T-cell (primary cell): ENCODE data around the gene NELFCD. TPM values are rescaled to one million over a fixed set of nuclear protein-coding genes. Genes with fewer than 3 reads are reported as not detected.

Experiments used
- ATAC-seq, 4 experiments: fragments of 200-7000 bp in 3 of 4; fragments of 150-1000 bp in 1 of 4; cut with Tn5 transposase; replicated peaks in 1 of 4; 1 replicate in 3 of 4; 2 replicates in 1 of 4; pipeline ENCODE4 v1.10.0; 2021; ENCODE audit warnings: moderate library complexity in 3 of 4, mild to moderate bottlenecking in 2 of 4, moderate number of reproducible peaks in 1 of 4
- CTCF ChIA-PET, 2 donors: fragments of 300-600 bp; sonication (Branson Sonifier 250); formaldehyde crosslinking; loops; one replicate each; lab custom pipeline; 2022; ENCODE audit warnings: antibody characterized with exemption in 2 of 2; lab: Charles Lee
- POLR2A ChIA-PET, 2 donors: fragments of 300-600 bp; sonication (Branson Sonifier 250); formaldehyde crosslinking; loops; one replicate each; lab custom pipeline; 2022; ENCODE audit warnings: antibody characterized with exemption in 2 of 2; lab: Charles Lee
- DNase-seq, 35 experiments: peaks; one replicate each; pipeline versions ENCODE4 v3.0.0 to v3.0.0-alpha.2; 2013 to 2023
- H3K27ac ChIP-seq: one replicate; pipeline ENCODE4 v1.5.1; 2013; ENCODE audit warnings: low read length
- H3K27me3 ChIP-seq, 2 experiments: replicated peaks in 1 of 2; 1 replicate in 1 of 2; 2 replicates in 1 of 2; pipeline versions ENCODE4 v1.6.1 to v1.7.0; 2013; ENCODE audit warnings: low read length in 1 of 2, mixed read lengths in 1 of 2; ENCODE audit not compliant: control insufficient read depth in 2 of 2, insufficient read depth in 2 of 2; ENCODE audit errors: extremely low read depth in 1 of 2
- H3K36me3 ChIP-seq, 2 donors: 1 replicate in 1 of 2; 2 replicates in 1 of 2; pipeline versions ENCODE4 v1.6.1 to v1.7.0; 2013; ENCODE audit warnings: low read length in 1 of 2; ENCODE audit not compliant: control insufficient read depth in 2 of 2, insufficient read depth in 1 of 2; ENCODE audit errors: extremely low read depth in 1 of 2
- H3K4me1 ChIP-seq, 2 experiments: 1 replicate in 1 of 2; 2 replicates in 1 of 2; pipeline versions ENCODE4 v1.6.1 to v1.7.0; 2013; ENCODE audit warnings: low read length in 2 of 2, mixed read lengths in 1 of 2; ENCODE audit not compliant: insufficient read depth in 2 of 2, control insufficient read depth in 1 of 2; ENCODE audit errors: extremely low read depth in 1 of 2
- H3K4me3 ChIP-seq, 2 donors: 1 replicate in 1 of 2; 2 replicates in 1 of 2; pipeline versions ENCODE4 v1.5.1 to v1.7.0; 2013; ENCODE audit warnings: mild to moderate bottlenecking in 2 of 2, low read length in 1 of 2, moderate library complexity in 1 of 2; ENCODE audit not compliant: control insufficient read depth in 1 of 2; ENCODE audit errors: extremely low read depth in 1 of 2
- H3K9me3 ChIP-seq: 2 replicates; pipeline ENCODE4 v1.7.0; 2013
- H3K27ac Mint-ChIP-seq, 2 donors: one replicate each; pipeline ENCODE4 v1.8.0; 2020 to 2021; ENCODE audit warnings: mild to moderate bottlenecking in 2 of 2, mixed read lengths in 2 of 2
- H3K27me3 Mint-ChIP-seq, 2 donors: one replicate each; pipeline ENCODE4 v1.8.0; 2021 to 2022; ENCODE audit warnings: mixed read lengths in 2 of 2
- H3K36me3 Mint-ChIP-seq: one replicate; pipeline ENCODE4 v1.8.0; 2021; ENCODE audit warnings: mixed read lengths
- H3K4me1 Mint-ChIP-seq, 3 donors: one replicate each; pipeline ENCODE4 v1.8.0; 2020 to 2022; ENCODE audit warnings: mixed read lengths in 3 of 3, mild to moderate bottlenecking in 1 of 3
- H3K4me3 Mint-ChIP-seq, 3 donors: one replicate each; pipeline ENCODE4 v1.8.0; 2020 to 2022; ENCODE audit warnings: mild to moderate bottlenecking in 3 of 3, mixed read lengths in 3 of 3, moderate library complexity in 3 of 3
- H3K9me3 Mint-ChIP-seq, 3 donors: one replicate each; pipeline ENCODE4 v1.8.0; 2020 to 2022; ENCODE audit warnings: mixed read lengths in 3 of 3
- WGBS: methylation state at CpG from one replicate; pipeline ENCODE4 v1.1.5; 2013; ENCODE audit warnings: missing lambda C conversion rate; ENCODE audit not compliant: insufficient coverage; 5-methylcytosine and 5-hydroxymethylcytosine counted together
- total RNA-seq, 35 experiments: library from RNA in 6 of 35; stranded (reverse) in 6 of 35; fragments of 120-200 nt in 1 of 35; gene quantifications; one replicate each; pipeline versions ENCODE4 v1.2.1 to v1.2.4 and lab custom pipeline; 2013 to 2026

The NELFCD gene
- total RNA-seq, 5 donors from 2014 or later (not counting 1 experiment from before 2014, with no cell fraction given) = 72.6 to 95.4 (median 90.4) TPM

DNA sequence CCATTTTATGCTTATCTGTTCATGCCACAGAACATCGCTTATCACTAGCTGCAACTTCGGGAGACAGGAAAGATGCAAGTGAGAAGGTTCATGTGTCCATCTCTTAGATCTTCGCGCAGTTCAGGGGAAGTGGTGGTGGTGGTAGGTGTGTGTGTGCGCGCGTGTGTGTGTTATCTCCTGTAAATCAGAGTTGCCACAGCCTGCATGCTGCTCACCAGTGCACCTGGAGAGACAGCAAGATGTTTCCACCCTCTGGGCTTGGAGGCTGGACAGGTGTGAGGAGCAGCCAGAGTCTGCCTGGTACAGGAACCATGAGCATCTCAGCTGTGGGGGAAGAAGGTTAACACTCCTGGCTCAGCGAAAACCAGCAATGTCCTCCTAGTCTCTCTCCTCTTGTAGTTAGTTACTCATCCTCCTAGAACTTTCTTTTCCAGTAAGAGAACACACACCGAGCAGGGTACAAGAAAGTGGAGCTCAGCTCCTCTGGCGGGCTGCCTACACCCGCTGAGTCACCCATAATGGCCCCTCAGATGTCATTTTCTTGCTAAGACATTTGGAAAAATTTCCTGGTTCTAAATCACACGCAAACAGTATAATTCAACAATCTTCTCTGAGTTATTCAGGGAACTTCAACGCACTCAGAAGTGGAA, 33.0 kb downstream of the NELFCD start:
- Histone ChIP-seq H3K4me3 (no peak overlapping the region), H3K36me3 (no peaks in the 10 kb centered on the region), H3K4me1 (peaks cover 6 to 33% of the 10 kb centered on the region in 2 experiments), H3K9me3 (no peaks in the 10 kb centered on the region), H3K27ac (no peak overlapping the region), H3K27me3 (no peaks in the 10 kb centered on the region)
- peak overlapping the region in 1 of 3 donors; percentile 43 for H3K4me3 Mint-ChIP-seq
- H3K9me3 Mint-ChIP-seq = no peaks in the 10 kb centered on the region
- ChIA-PET CTCF (interaction anchor here in 1 of 2 donors (0.5 kb wide), 1 partner anchor 32 kb away, joined by 4 read pairs; no protein-coding TSS in a partner anchor), POLR2A (no interaction called here)
- H3K36me3 Mint-ChIP-seq = no peaks in the 10 kb centered on the region
- WGBS = 24% methylated on average over 10 of the region's 13 CpGs
- H3K4me1 Mint-ChIP-seq = peaks cover 46 to 55% (median 52%) of the 10 kb centered on the region in 3 donors
- DNase-seq (peak in 20 of 35 experiments; percentile 12 to 59 (median 32)), ATAC-seq (peak; percentile 50 to 81 (median 71))
- H3K27me3 Mint-ChIP-seq = no peaks in the 10 kb centered on the region
- peak overlapping the region; percentile 11 to 60 for H3K27ac Mint-ChIP-seq

DNA sequence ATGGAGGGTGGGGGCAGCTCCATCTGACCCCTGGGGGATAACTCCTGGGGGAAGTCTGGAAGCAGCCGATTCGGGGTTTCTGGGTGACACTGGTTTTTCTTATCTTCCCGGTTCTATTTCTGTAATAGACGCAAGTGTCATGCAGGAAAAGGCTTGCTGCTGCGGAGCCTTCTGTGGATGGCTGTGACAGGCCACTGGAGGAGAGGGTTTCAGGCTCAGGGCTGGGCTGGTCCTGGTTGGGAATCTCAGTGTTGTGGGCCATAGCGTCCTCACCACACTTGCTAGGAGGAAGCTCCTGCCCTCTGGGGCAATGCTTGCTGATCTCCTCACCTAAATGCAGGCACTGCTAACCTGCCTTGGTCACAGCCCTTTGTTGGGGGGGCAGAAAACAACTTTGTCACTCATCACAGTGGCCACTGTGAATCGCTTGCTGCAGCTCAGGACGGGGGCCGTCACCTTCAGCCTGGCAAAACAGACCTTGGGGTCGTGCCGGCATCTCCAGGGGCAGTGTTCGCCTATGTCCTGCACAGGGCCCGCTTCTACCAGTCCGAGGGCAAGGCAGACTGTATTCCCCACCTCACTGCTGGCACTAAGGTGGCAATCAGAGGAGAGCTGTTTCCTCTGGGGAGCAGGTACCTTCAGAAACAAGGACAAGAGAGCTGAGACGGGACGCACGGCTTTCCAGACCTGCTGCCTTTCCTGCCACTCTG, 33.8 kb downstream of the NELFCD start:
- H3K27me3 ChIP-seq = no peaks in the 10 kb centered on the region
- H3K27ac ChIP-seq = no peak overlapping the region
- Mint-ChIP-seq H3K27me3 (no peaks in the 10 kb centered on the region), H3K36me3 (no peaks in the 10 kb centered on the region), H3K9me3 (no peaks in the 10 kb centered on the region), H3K27ac (peak overlapping the region in 1 of 2 donors; percentile 11), H3K4me3 (peak overlapping the region in 1 of 3 donors; percentile 43), H3K4me1 (peaks cover 46 to 55% (median 52%) of the 10 kb centered on the region in 3 donors)
- WGBS = 91% methylated on average over 15 of the region's 17 CpGs
- peaks cover 6 to 33% of the 10 kb centered on the region in 2 experiments for H3K4me1 ChIP-seq
- no peak for DNase-seq
- no peak overlapping the region for H3K4me3 ChIP-seq
- H3K36me3 ChIP-seq = no peaks in the 10 kb centered on the region
- ATAC-seq = no peak
- no peaks in the 10 kb centered on the region for H3K9me3 ChIP-seq
- CTCF ChIA-PET = no interaction called here
- POLR2A ChIA-PET = no interaction called here

DNA sequence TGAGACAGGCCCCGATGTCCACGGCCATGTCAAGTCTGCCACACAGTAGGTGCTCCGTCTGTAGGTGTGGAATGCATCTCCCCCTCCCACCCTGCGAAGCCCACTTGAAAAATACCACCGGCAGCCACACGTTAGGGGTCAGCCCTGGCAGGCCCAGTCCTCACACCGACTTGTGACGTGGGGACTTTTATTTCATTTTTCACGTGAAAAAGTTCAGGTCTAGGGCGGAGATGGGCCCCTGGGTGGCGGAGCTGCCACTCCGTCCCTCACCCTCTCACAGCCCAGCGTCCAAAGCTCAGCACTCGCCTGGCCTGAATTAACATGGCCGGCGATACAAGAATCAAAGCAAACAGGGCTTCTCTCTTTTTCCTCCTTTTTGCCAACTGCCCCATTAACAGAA, 34.4 kb downstream of the NELFCD start:
- POLR2A ChIA-PET = no interaction called here
- Histone ChIP-seq H3K27me3 (no peaks in the 10 kb centered on the region), H3K4me3 (no peak overlapping the region), H3K4me1 (peaks cover 6 to 33% of the 10 kb centered on the region in 2 experiments), H3K27ac (no peak overlapping the region), H3K36me3 (no peaks in the 10 kb centered on the region), H3K9me3 (no peaks in the 10 kb centered on the region)
- no peaks in the 10 kb centered on the region for H3K27me3 Mint-ChIP-seq
- no peak overlapping the region for H3K4me3 Mint-ChIP-seq
- H3K36me3 Mint-ChIP-seq = no peaks in the 10 kb centered on the region
- DNase-seq = no peak
- no peaks in the 10 kb centered on the region for H3K9me3 Mint-ChIP-seq
- CTCF ChIA-PET = no interaction called here
- 91% methylated on average over 13 of the region's 16 CpGs for WGBS
- H3K4me1 Mint-ChIP-seq = peaks cover 46 to 55% (median 52%) of the 10 kb centered on the region in 3 donors
- H3K27ac Mint-ChIP-seq = no peak overlapping the region
- no peak for ATAC-seq

DNA sequence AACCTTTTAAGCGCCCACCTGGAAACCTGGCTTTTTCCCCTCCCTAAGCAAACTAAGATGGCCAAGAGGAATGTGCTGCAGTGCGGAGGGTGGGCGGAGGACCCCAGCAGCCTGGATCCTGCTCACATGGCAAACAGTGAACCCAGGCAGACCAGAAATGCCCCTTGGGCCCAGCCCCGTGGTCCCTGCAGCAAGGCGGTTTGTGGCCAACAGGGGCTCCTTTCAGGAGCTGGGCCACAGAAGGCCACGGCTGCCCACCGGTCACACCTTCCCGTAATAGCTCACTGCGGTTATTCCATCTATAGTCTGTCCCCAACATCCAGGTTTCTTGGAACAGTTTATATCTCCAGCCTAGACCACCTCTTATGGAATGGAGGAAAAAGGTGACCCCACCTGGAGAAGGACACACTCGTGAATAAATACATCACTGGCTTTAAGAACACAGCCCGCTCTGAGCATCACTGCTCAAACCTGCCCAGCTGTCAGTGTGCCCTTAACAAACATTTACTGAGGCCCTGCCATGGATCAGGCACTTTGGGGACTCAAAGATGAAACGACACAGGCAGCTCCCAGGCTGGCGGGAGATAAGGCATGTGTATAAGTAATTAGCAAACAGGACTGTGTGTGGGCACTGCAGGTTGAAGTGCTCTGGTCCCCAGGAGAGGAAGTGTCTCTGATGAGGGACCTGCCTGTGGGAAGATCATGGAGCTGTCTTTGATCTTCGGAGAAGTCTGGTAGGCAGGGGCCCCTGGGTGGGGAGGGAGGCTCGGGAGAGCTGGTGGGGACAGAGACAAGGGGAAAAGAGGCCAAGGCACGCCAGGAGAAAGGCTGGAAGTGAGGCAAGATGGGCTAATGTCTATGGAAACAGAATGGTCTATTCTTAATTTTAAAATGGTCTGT, 35.0 kb downstream of the NELFCD start:
- CTCF ChIA-PET = no interaction called here
- no peak for ATAC-seq
- Mint-ChIP-seq H3K4me3 (peak overlapping the region in 1 of 3 donors; percentile 42), H3K27me3 (no peaks in the 10 kb centered on the region), H3K9me3 (no peaks in the 10 kb centered on the region), H3K4me1 (peaks cover 45 to 55% (median 53%) of the 10 kb centered on the region in 3 donors), H3K27ac (peak overlapping the region in 1 of 2 donors; percentile 19), H3K36me3 (no peaks in the 10 kb centered on the region)
- Histone ChIP-seq H3K9me3 (no peaks in the 10 kb centered on the region), H3K27ac (no peak overlapping the region), H3K4me3 (no peak overlapping the region), H3K4me1 (peaks cover 6 to 33% of the 10 kb centered on the region in 2 experiments), H3K36me3 (peaks cover 0 to 4% of the 10 kb centered on the region in 2 donors), H3K27me3 (no peaks in the 10 kb centered on the region)
- WGBS = 76% methylated on average over 12 of the region's 16 CpGs
- DNase-seq = no peak
- POLR2A ChIA-PET = interaction anchor here in 1 of 2 donors (1.0 kb wide), 1 partner anchor 16 kb away, joined by 5 read pairs; the partner anchor contains the start of gene ATP5F1E

DNA sequence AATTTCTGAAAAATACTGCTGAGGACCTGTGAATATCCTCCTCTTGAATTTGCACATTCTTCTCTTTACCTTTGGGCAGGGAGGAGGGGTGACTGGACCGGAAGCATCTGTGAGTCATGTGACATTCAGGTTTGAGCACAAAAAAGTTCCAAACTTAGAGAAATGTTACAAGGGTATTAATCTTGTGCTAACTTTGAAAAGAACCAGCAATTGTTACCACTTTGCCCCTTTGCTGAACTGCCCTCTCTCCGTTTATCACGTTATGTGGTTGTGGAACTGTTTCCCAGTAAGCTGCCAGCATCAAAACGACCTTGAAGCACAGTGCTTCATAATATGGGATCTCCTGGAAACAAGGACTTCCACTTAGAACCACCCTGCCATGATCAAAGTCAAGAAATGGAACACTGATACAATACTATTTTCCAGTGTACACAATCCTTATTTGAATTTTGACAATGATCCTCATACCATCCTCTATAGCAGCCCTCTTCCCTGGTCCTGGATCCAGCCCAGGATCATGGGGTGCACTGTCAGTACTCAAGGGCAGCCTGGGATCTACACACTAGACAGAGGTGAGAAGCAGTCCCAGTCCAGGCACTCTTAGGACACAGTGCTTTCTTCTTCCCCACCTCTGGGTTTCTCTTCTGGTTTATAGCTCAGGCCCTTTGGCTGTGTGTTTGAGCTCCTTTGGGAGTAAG, 35.9 kb downstream of the NELFCD start:
- H3K27ac Mint-ChIP-seq = peak overlapping the region; percentile 23 to 40
- H3K9me3 Mint-ChIP-seq = no peaks in the 10 kb centered on the region
- no peaks in the 10 kb centered on the region for H3K36me3 Mint-ChIP-seq
- ChIA-PET CTCF (no interaction called here), POLR2A (interaction anchor here in 1 of 2 donors (0.5 to 1.0 kb wide), 2 partner anchors 15 to 42 kb away, joined by 5 read pairs; partner anchors contain the start of gene ATP5F1E)
- Histone ChIP-seq H3K4me3 (no peak overlapping the region), H3K27me3 (no peaks in the 10 kb centered on the region), H3K4me1 (peaks cover 6 to 33% of the 10 kb centered on the region in 2 experiments), H3K36me3 (peaks cover 0 to 6% of the 10 kb centered on the region in 2 donors), H3K27ac (no peak overlapping the region), H3K9me3 (no peaks in the 10 kb centered on the region)
- WGBS = 54% methylated on average over 3 of the region's 4 CpGs
- peak in 2 of 35 experiments; percentile 21 to 22 for DNase-seq
- ATAC-seq = peak; percentile 36 to 61 (median 40)
- H3K4me3 Mint-ChIP-seq = peak overlapping the region in 1 of 3 donors; percentile 42
- H3K27me3 Mint-ChIP-seq = no peaks in the 10 kb centered on the region
- peaks cover 38 to 47% (median 46%) of the 10 kb centered on the region in 3 donors for H3K4me1 Mint-ChIP-seq
